ENCODE data around the gene CYSLTR2.
"Not testable (repeated sequence)": the region's sequence is repeated elsewhere in the genome, so short reads cannot be mapped to it uniquely, and the experiment has no call there.

The CYSLTR2 gene

DNA sequence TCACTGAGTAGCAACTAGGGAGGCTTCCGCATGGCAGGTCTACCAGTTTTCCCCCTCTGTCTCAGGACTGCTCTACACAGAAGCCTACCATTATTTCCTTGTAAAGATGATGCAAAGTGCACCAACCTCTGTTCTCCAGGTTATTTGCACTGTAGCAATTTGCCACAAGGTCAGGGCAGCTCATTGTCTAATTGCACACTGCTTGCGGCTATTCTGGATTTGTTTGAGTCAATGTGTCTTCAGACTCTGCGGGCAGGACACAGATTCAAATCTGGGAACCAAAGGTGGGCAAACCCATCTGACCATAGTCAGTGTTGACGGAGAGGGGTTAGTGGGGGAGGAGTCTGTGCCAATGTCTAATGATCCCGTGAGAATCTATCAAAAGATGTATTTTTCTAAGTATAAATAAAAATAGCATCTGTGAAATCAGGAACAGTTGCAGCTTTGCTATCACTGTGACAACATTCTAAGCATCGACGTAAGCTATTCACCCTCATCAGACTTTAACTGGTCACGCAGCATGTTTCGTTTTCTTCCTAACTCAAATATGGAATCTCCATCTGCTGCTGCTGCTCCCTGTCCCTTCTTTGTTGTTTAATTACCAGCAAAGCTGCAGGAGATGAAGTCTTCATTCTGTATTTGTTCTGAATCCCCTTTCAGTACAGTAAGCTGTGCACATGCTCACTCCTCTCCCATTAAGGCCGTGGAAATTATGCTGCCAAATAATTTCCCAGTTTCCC, 26.4 kb downstream of the CYSLTR2 start:
- no peak for TF ChIP-seq SPI1 (IDR thresholded peaks at IDR 0.05; ENCODE audit: low read depth, low read length)
- TF ChIP-seq POLR2AphosphoS5 (IDR thresholded peaks at IDR 0.05; ENCODE audit: low read depth, low read length) = no peak
- no peak for TF ChIP-seq POLR2A (IDR thresholded peaks at IDR 0.05; ENCODE audit: low read depth, low read length)
- TF ChIP-seq TAF1 (IDR thresholded peaks at IDR 0.05; ENCODE audit: low read depth, low read length) = no peak
- TF ChIP-seq PAX5 (IDR thresholded peaks at IDR 0.05; ENCODE audit: insufficient read depth, low read length, severe bottlenecking) = no peak
- TF ChIP-seq POU2F2 (IDR thresholded peaks at IDR 0.05; ENCODE audit: low read depth, low read length) = no peak
- FAIRE-seq (no peak), DNase-seq (ENCODE audit: insufficient read length, low spot score) (no peak)

DNA sequence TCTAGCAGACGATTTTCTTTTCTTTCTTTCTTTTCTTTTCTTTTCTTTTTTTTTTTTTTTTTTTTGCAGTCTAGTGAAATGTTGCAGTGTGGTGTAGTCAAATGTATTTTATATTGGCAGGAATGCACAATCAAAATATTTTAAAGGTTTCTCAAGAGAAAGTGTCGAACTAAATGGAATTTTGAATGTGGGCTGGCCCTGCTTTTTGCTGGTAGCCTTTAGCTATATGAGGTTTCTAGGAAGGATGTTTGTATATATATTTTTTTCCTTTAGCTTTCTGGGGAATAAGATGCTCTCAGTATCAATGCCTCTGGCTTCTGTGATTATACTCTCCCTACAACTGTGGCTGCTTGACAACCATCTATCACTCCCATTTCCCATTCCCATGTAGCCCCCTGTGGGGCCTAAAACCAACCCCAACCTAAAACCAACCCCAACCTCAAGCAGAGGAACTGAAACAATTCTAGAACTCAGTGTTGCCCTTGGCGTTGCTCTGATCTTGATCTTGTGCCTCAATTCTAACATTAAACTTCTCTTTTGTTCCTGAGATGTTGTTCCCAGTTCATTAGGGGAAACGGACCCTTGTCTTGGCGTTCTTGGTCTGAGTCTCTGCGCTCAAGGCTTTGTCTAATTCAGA, 27.1 kb downstream of the CYSLTR2 start:
- DNase-seq (ENCODE audit: insufficient read length, low spot score) (no peak), FAIRE-seq (no peak)
- no peak for TF ChIP-seq POU2F2 (IDR thresholded peaks at IDR 0.05; ENCODE audit: low read depth, low read length)
- peak; percentile 72 for TF ChIP-seq SPI1 (IDR thresholded peaks at IDR 0.05; ENCODE audit: low read depth, low read length)

DNA sequence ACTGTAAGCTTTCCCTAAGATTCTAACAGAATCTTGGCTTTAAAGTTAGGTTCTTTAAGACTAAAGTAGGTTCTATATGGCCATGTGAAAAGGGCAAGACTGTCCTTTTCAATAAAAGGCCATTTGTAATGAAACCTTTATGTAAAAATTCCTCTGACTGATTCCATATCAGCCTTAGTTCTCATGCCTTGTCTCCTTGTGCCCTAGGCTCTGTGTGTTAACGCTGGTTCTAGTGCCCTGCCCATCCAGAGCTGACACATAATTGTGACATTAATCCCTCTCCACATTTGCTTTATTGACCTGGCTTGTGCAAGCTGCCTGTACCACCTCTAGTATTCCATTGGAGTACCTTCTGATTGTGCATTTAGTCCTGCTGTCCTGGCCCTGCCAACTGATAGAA, 28.2 kb downstream of the CYSLTR2 start:
- TF ChIP-seq POLR2A (IDR thresholded peaks at IDR 0.05; ENCODE audit: low read depth, low read length) = no peak
- no peak for TF ChIP-seq POU2F2 (IDR thresholded peaks at IDR 0.05; ENCODE audit: low read depth, low read length)
- TF ChIP-seq PAX5 (IDR thresholded peaks at IDR 0.05; ENCODE audit: insufficient read depth, low read length, severe bottlenecking) = no peak
- TF ChIP-seq TAF1 (IDR thresholded peaks at IDR 0.05; ENCODE audit: low read depth, low read length) = no peak
- no peak for TF ChIP-seq SPI1 (IDR thresholded peaks at IDR 0.05; ENCODE audit: low read depth, low read length)
- no peak for TF ChIP-seq POLR2AphosphoS5 (IDR thresholded peaks at IDR 0.05; ENCODE audit: low read depth, low read length)
- no peak for DNase-seq (ENCODE audit: insufficient read length, low spot score)
- no peak for FAIRE-seq

DNA sequence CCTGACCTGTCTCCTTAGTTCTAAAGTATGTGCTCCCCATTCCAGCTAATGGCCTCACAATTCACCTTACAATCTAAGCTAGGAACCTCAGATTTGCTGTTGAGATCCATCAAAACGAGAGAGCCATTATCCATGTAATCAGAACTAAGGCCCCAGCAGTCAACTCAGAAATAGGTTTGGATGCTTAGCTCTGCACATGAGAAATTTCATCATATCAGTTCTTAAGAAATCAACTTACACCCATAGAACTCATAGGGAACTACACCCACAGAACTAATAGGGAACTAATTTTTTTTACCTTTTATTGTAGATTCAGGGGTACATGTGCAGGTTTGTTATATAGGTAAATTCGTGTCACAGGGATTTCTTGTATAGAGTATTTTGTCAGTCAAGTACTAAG, 28.7 kb downstream of the CYSLTR2 start:
- DNase-seq (ENCODE audit: insufficient read length, low spot score) = no peak
- no peak for TF ChIP-seq POU2F2 (IDR thresholded peaks at IDR 0.05; ENCODE audit: low read depth, low read length)
- no peak for TF ChIP-seq POLR2A (IDR thresholded peaks at IDR 0.05; ENCODE audit: low read depth, low read length)
- no peak for TF ChIP-seq SPI1 (IDR thresholded peaks at IDR 0.05; ENCODE audit: low read depth, low read length)
- TF ChIP-seq PAX5 (IDR thresholded peaks at IDR 0.05; ENCODE audit: insufficient read depth, low read length, severe bottlenecking) = no peak
- no peak for TF ChIP-seq TAF1 (IDR thresholded peaks at IDR 0.05; ENCODE audit: low read depth, low read length)
- TF ChIP-seq POLR2AphosphoS5 (IDR thresholded peaks at IDR 0.05; ENCODE audit: low read depth, low read length) = no peak
- FAIRE-seq = no peak

DNA sequence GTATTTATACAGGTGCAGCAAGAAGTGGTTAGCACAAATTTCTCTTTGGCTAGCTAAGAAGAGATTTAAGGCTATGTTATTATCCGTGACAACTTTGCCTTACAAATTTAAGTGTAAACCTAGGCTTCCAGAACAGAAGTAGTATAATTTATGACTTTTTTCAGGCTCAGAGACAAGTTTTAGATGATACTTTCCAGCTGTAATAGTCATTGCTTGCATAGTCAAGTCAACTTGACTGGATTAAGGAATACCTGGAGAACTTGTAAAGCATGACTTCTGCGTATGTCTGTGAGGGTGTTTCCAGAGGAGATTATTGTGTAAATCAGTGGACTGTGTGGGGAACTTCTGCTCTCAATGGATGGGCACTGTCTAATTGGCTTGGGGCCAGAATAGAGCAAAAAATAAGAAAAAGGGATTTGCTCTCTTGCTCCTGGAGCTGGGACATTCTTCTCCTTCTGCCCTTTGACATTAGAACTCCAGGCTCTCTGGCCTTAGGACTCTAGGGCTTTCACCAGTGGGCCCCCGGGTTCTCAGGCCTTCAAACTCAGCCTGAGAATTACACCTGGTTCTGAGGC, 33.0 kb downstream of the CYSLTR2 start:
- TF ChIP-seq TAF1 (IDR thresholded peaks at IDR 0.05; ENCODE audit: low read depth, low read length) (no peak), POLR2A (IDR thresholded peaks at IDR 0.05; ENCODE audit: low read depth, low read length) (no peak), POLR2AphosphoS5 (IDR thresholded peaks at IDR 0.05; ENCODE audit: low read depth, low read length) (no peak), PAX5 (IDR thresholded peaks at IDR 0.05; ENCODE audit: insufficient read depth, low read length, severe bottlenecking) (no peak), POU2F2 (IDR thresholded peaks at IDR 0.05; ENCODE audit: low read depth, low read length) (no peak), SPI1 (IDR thresholded peaks at IDR 0.05; ENCODE audit: low read depth, low read length) (no peak)
- no peak for FAIRE-seq
- no peak for DNase-seq (ENCODE audit: insufficient read length, low spot score)

DNA sequence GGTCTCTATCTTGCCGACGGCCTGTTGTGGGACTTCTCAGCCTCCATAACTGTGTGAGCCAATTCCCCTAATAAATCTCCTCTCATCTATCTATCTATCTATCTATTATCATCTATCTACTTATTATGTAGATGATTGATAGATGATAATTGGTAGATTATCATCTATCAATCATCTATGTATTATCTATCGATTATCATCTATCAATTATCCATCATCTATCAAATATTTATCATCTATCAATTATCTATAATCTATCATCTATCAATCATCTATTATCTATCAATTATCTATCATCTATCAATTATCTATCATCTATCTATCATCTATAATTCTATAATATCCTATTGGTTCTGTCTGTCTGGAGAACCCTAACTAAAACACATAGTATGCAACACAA, 33.5 kb downstream of the CYSLTR2 start:
- DNase-seq (ENCODE audit: insufficient read length, low spot score) (no peak), FAIRE-seq (no peak)
- TF ChIP-seq TAF1 (IDR thresholded peaks at IDR 0.05; ENCODE audit: low read depth, low read length) (no peak), POU2F2 (IDR thresholded peaks at IDR 0.05; ENCODE audit: low read depth, low read length) (no peak), POLR2AphosphoS5 (IDR thresholded peaks at IDR 0.05; ENCODE audit: low read depth, low read length) (no peak), PAX5 (IDR thresholded peaks at IDR 0.05; ENCODE audit: insufficient read depth, low read length, severe bottlenecking) (no peak), SPI1 (IDR thresholded peaks at IDR 0.05; ENCODE audit: low read depth, low read length) (no peak)

DNA sequence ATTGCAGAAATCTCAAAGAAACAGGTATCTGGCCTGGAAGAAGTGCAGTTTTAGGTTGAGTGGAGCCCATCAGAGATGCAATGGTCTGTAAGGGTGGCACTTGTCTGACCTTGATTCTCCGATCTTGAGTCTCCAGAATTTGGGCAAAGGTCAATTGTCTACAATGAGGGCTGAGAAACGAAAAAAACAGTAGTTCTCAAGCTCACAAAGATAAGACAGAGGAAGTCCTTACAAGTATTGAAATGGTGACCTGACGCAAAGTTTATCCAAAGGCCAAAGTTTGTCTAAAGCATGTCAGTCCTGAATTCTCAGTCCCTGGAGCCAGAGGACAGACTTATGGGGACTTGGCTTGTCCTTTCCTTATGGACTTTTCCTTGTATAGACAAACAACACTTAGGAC, 40.3 kb downstream of the CYSLTR2 start:
- TF ChIP-seq TAF1 (IDR thresholded peaks at IDR 0.05; ENCODE audit: low read depth, low read length) (no peak), SPI1 (IDR thresholded peaks at IDR 0.05; ENCODE audit: low read depth, low read length) (no peak), POLR2AphosphoS5 (IDR thresholded peaks at IDR 0.05; ENCODE audit: low read depth, low read length) (no peak), POU2F2 (IDR thresholded peaks at IDR 0.05; ENCODE audit: low read depth, low read length) (no peak), POLR2A (IDR thresholded peaks at IDR 0.05; ENCODE audit: low read depth, low read length) (no peak), PAX5 (IDR thresholded peaks at IDR 0.05; ENCODE audit: insufficient read depth, low read length, severe bottlenecking) (no peak)
- no peak for FAIRE-seq

DNA sequence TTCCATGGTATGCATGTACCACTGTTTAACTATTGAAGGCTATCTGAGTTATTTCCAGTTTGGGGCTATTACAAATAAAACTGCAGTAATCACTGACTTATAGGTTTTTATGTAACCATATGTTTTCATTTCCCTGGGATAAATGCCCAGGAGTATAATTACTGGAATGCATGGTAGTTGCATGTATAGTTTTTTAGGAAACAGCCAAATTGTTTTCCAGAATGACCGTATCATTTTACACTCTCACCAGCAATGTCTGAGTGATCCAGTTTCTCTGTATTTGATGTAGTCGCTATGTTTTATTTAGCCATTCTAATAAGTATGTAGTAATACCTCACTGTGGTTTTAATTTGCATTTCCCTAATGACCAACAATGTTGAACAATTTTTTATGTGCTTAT, 42.0 kb downstream of the CYSLTR2 start:
- DNase-seq (ENCODE audit: insufficient read length, low spot score) (no peak), FAIRE-seq (no peak)
- TF ChIP-seq SPI1 (IDR thresholded peaks at IDR 0.05; ENCODE audit: low read depth, low read length) = no peak
- TF ChIP-seq POLR2AphosphoS5 (IDR thresholded peaks at IDR 0.05; ENCODE audit: low read depth, low read length) = no peak
- no peak for TF ChIP-seq TAF1 (IDR thresholded peaks at IDR 0.05; ENCODE audit: low read depth, low read length)
- no peak for TF ChIP-seq POU2F2 (IDR thresholded peaks at IDR 0.05; ENCODE audit: low read depth, low read length)
- TF ChIP-seq POLR2A (IDR thresholded peaks at IDR 0.05; ENCODE audit: low read depth, low read length) = no peak
- no peak for TF ChIP-seq PAX5 (IDR thresholded peaks at IDR 0.05; ENCODE audit: insufficient read depth, low read length, severe bottlenecking)

More for the DNA sequence above, 40.3 kb downstream of the CYSLTR2 start:
- DNase-seq (ENCODE audit: insufficient read length, low spot score) = no peak

DNA sequence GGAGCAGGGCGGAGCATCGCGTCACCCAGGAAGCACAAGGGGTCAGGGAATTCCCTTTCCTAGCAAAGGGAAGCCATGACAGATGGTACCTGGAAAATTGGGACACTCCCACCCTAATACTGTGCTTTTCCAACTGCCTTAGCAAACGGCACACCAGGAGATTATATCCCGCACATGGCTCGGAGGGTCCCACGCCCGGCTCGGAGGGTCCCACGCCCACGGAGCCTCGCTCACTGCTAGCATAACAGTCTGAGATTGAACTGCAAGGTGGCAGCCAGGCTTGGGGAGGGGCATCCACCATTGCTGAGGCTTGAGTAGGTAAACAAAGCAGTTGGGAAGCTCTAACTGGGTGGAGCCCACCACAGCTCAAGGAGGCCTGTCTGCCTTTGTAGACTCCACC, 42.9 kb downstream of the CYSLTR2 start:
- FAIRE-seq; DNase-seq (ENCODE audit: insufficient read length, low spot score): not testable (repeated sequence)

DNA sequence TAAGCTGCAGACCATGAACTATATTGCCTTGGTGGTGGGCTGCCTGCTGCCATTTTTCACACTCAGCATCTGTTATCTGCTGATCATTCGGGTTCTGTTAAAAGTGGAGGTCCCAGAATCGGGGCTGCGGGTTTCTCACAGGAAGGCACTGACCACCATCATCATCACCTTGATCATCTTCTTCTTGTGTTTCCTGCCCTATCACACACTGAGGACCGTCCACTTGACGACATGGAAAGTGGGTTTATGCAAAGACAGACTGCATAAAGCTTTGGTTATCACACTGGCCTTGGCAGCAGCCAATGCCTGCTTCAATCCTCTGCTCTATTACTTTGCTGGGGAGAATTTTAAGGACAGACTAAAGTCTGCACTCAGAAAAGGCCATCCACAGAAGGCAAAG, 53.7 kb downstream of the CYSLTR2 start:
- DNase-seq (ENCODE audit: insufficient read length, low spot score) (no peak), FAIRE-seq (no peak)
- TF ChIP-seq POU2F2 (IDR thresholded peaks at IDR 0.05; ENCODE audit: low read depth, low read length) = no peak
- no peak for TF ChIP-seq POLR2A (IDR thresholded peaks at IDR 0.05; ENCODE audit: low read depth, low read length)
- no peak for TF ChIP-seq TAF1 (IDR thresholded peaks at IDR 0.05; ENCODE audit: low read depth, low read length)
- TF ChIP-seq POLR2AphosphoS5 (IDR thresholded peaks at IDR 0.05; ENCODE audit: low read depth, low read length) = no peak
- TF ChIP-seq PAX5 (IDR thresholded peaks at IDR 0.05; ENCODE audit: insufficient read depth, low read length, severe bottlenecking) = no peak
- TF ChIP-seq SPI1 (IDR thresholded peaks at IDR 0.05; ENCODE audit: low read depth, low read length) = no peak
